Measurements from ENCODE around the gene TBX3. TPM values are rescaled to one million over a fixed set of nuclear protein-coding genes. Genes with fewer than 3 reads are reported as not detected.

Gene TBX3
- total RNA-seq, 3 donors from 2014 or later: 21.3 to 115 (median 78.3) TPM

GRCh38 chr12:114686773-114687500 is 3.0 kb upstream of the TBX3 start:
- H3K4me1 ChIP-seq: no peaks in the 10 kb centered on the region
- no peak for DNase-seq (ENCODE audit: low spot score in 2 of 2)
- no peak for TF ChIP-seq POLR2A (IDR thresholded peaks at IDR 0.05)
- no peak for TF ChIP-seq POLR2AphosphoS5 (IDR thresholded peaks at IDR 0.05)
- TF ChIP-seq CTCF (IDR thresholded peaks at IDR 0.05): no peak
- H3K4me3 ChIP-seq: peak overlapping the region in 1 of 3 donors; percentile 14
- H3K9me3 ChIP-seq: no peaks in the 10 kb centered on the region
- H3K36me3 ChIP-seq: no peaks in the 10 kb centered on the region
- peak overlapping the region; percentile 77 to 93 for H3K27ac ChIP-seq
- intact Hi-C loops (cut with DNase I; ENCODE audit: low total_unique reads): no loop called here
- peaks cover 0 to 12% of the 10 kb centered on the region in 2 donors for H3K27me3 ChIP-seq

DNA sequence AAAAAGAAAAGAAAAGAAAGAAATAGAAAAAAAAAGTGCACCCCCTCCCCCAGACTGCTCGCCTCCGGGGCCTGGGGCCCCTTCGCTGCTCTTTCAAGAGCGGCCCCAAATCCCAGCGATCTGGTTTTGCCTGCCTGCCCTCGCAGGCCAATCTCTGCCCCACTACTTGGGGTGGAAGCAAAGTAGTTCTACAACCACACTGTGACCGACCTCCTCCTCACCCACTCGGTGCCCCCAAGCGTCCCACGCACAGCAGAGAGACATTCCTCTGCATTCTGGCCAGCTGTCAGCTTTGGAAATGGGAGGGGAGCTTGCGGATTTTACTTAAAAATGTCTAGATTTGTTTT is 2.4 kb upstream of the TBX3 start:
- peaks cover 0 to 12% of the 10 kb centered on the region in 2 donors for H3K27me3 ChIP-seq
- no peaks in the 10 kb centered on the region for H3K4me1 ChIP-seq
- TF ChIP-seq CTCF (IDR thresholded peaks at IDR 0.05) (no peak), POLR2A (IDR thresholded peaks at IDR 0.05) (no peak), POLR2AphosphoS5 (IDR thresholded peaks at IDR 0.05) (no peak)

DNA sequence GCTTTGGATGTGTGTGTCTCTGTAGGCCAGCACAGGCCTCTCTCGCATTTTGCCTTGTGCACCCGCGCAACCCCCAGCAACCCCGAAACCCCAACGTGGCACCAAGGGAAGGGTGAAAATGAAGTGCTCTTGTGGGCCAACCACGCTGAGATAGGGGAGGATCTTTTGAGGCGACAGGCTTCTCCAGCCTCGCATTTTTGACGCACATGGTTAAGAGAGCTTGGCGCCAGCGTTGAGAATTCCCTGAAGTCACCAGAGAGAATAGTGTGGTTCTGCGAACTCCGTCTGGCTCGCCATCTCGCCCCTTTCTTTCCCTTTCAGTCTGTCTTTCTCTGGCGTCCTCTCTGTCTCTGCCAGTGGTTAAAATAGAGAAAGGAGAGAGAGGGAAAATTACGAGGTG is 1.9 kb upstream of the TBX3 start:
- no peaks in the 10 kb centered on the region for H3K4me1 ChIP-seq
- peaks cover 0 to 12% of the 10 kb centered on the region in 2 donors for H3K27me3 ChIP-seq
- H3K4me3 ChIP-seq: no peak overlapping the region
- no peak for TF ChIP-seq CTCF (IDR thresholded peaks at IDR 0.05)
- TF ChIP-seq POLR2A (IDR thresholded peaks at IDR 0.05): no peak
- no peaks in the 10 kb centered on the region for H3K36me3 ChIP-seq
- H3K9me3 ChIP-seq: no peaks in the 10 kb centered on the region
- DNase-seq (ENCODE audit: low spot score in 2 of 2): no peak
- peak overlapping the region; percentile 93 to 96 for H3K27ac ChIP-seq
- intact Hi-C loops (cut with DNase I; ENCODE audit: low total_unique reads): no loop called here

More for the DNA sequence above, 2.4 kb upstream of the TBX3 start:
- Histone ChIP-seq H3K27ac (peak overlapping the region; percentile 77 to 93), H3K4me3 (peak overlapping the region in 1 of 3 donors; percentile 14), H3K9me3 (no peaks in the 10 kb centered on the region), H3K36me3 (no peaks in the 10 kb centered on the region)
- no peak for DNase-seq (ENCODE audit: low spot score in 2 of 2)
- intact Hi-C loops (cut with DNase I; ENCODE audit: low total_unique reads): no loop called here

GRCh38 chr12:114685320-114685781 is 1.4 kb upstream of the TBX3 start:
- H3K9me3 ChIP-seq: no peaks in the 10 kb centered on the region
- TF ChIP-seq POLR2A (IDR thresholded peaks at IDR 0.05) (no peak), CTCF (IDR thresholded peaks at IDR 0.05) (no peak), POLR2AphosphoS5 (IDR thresholded peaks at IDR 0.05) (no peak)
- H3K4me1 ChIP-seq: no peaks in the 10 kb centered on the region
- H3K27me3 ChIP-seq: peaks cover 0 to 12% of the 10 kb centered on the region in 2 donors
- intact Hi-C loops (cut with DNase I; ENCODE audit: low total_unique reads): no loop called here
- peak overlapping the region; percentile 63 to 84 (median 73) for H3K4me3 ChIP-seq
- no peaks in the 10 kb centered on the region for H3K36me3 ChIP-seq
- no peak for DNase-seq (ENCODE audit: low spot score in 2 of 2)
- peak overlapping the region; percentile 93 to 96 for H3K27ac ChIP-seq

DNA sequence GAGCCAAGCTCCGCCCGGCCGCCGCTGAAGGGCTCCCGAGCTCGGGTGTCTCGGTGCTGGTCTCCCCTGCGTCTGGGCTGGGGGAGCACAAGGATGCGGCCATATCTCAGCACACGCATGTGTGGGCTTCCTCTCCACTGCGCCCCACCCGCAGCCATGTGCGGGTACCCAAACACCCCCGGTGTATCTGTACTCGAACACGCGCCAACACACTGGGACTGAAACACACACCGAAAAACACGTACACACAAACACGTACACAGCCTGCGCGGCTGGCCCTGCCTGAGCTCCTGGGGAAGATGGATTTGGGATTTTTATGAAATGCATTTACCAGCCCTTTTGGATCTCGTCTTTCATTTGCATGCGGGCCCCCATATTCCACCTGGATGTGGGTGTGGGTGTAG is 897 bp upstream of the TBX3 start:
- Histone ChIP-seq H3K27ac (peak overlapping the region; percentile 93 to 96), H3K36me3 (no peaks in the 10 kb centered on the region), H3K27me3 (peaks cover 0 to 12% of the 10 kb centered on the region in 2 donors), H3K9me3 (no peaks in the 10 kb centered on the region), H3K4me1 (no peaks in the 10 kb centered on the region), H3K4me3 (peak overlapping the region; percentile 63 to 84 (median 73))
- DNase-seq (ENCODE audit: low spot score in 2 of 2): no peak
- intact Hi-C loops (cut with DNase I; ENCODE audit: low total_unique reads): no loop called here
- TF ChIP-seq POLR2A (IDR thresholded peaks at IDR 0.05): no peak
- no peak for TF ChIP-seq CTCF (IDR thresholded peaks at IDR 0.05)
- TF ChIP-seq POLR2AphosphoS5 (IDR thresholded peaks at IDR 0.05): no peak
